HepG2 (cell line): ENCODE data around the gene MAP7D3. TPM values are rescaled to one million over a fixed set of nuclear protein-coding genes. Genes with fewer than 3 reads are reported as not detected.

Source experiments
- ATAC-seq: fragments of 200-7000 bp; cut with Tn5 transposase; 3 replicates; pipeline ENCODE4 v1.9.1; 2020; ENCODE audit warnings: mild to moderate bottlenecking, moderate library complexity
- BruUV-seq: library from RNA; stranded (reverse); fragments of 400-500 nt; replicated peaks from 2 replicates; lab custom pipeline; 2021; lab: Mats Ljungman, UMichigan
- CTCF ChIA-PET: fragments of 300-600 bp; formaldehyde crosslinking; extraction: SDS; loops from one replicate; lab custom pipeline; 2021; ENCODE audit warnings: low total read pairs, inconsistent platforms, low intra/inter-chr PET ratio; lab: Yijun Ruan, JAX
- POLR2A ChIA-PET: fragments of 350-600 bp; sonication (Branson Sonifier 250); formaldehyde crosslinking; loops from one replicate; lab custom pipeline; 2020; ENCODE audit warnings: antibody characterized with exemption, inconsistent platforms; lab: Yijun Ruan, JAX
- DNase-seq: peaks from one replicate; pipeline ENCODE4 v3.0.0-alpha.2; 2015; ENCODE audit warnings: low spot score
- FAIRE-seq: peaks from 3 replicates; lab custom pipeline; 2011; peaks lifted over from hg19 to GRCh38; lab: Jason Lieb, UNC
- H2AFZ ChIP-seq: one replicate; pipeline ENCODE4 v1.6.1; 2011; ENCODE audit warnings: low read length, inconsistent platforms
- H3K27ac ChIP-seq: fragments of 300-600 bp; 3 replicates; pipeline ENCODE4 v1.8.0; 2011; ENCODE audit warnings: mixed run types, mild to moderate bottlenecking, mixed read lengths, low read length, inconsistent platforms; ENCODE audit not compliant: insufficient read depth; ENCODE audit errors: extremely low read length
- H3K27me3 ChIP-seq, 2 experiments: fragments of 200-600 bp in 1 of 2; 2 replicates in 1 of 2; 3 replicates in 1 of 2; pipeline versions ENCODE4 v1.6.0 to v1.8.0; 2011; ENCODE audit warnings: low read length in 2 of 2, mild to moderate bottlenecking in 2 of 2, moderate library complexity in 2 of 2, inconsistent platforms in 1 of 2; ENCODE audit not compliant: insufficient read depth in 2 of 2, control insufficient read depth in 1 of 2
- H3K36me3 ChIP-seq, 2 experiments: fragments of 200-600 bp in 1 of 2; replicated peaks in 1 of 2; 2 replicates in 1 of 2; 3 replicates in 1 of 2; pipeline versions ENCODE4 v1.5.1 to v1.8.0; 2011; ENCODE audit warnings: low read length in 2 of 2, inconsistent platforms in 1 of 2; ENCODE audit not compliant: insufficient read depth in 2 of 2, control insufficient read depth in 1 of 2
- H3K4me1 ChIP-seq: 2 replicates; pipeline ENCODE4 v1.5.1; 2012; ENCODE audit warnings: low read length, inconsistent platforms; ENCODE audit not compliant: insufficient read depth
- H3K4me2 ChIP-seq: 2 replicates; pipeline ENCODE4 v1.6.0; 2011; ENCODE audit warnings: low read depth, low read length, inconsistent platforms
- H3K4me3 ChIP-seq, 3 experiments: fragments of 200-600 bp in 1 of 3; sonication (generic), shearing (Covaris generic) in 1 of 3; replicated peaks in 1 of 3; 2 replicates each; pipeline ENCODE4 v1.5.1; 2011 to 2016; ENCODE audit warnings: low read length in 3 of 3, inconsistent platforms in 2 of 3, low read depth in 2 of 3, mild to moderate bottlenecking in 2 of 3, control low read depth in 1 of 3, mixed read lengths in 1 of 3; ENCODE audit not compliant: insufficient read depth in 1 of 3
- H3K79me2 ChIP-seq: one replicate; pipeline ENCODE4 v1.6.1; 2011; ENCODE audit warnings: low read length, inconsistent platforms; ENCODE audit not compliant: insufficient read depth
- H3K9ac ChIP-seq: 2 replicates; pipeline ENCODE4 v1.6.0; 2011; ENCODE audit warnings: mild to moderate bottlenecking, low read depth, low read length, inconsistent platforms; ENCODE audit not compliant: insufficient read depth
- H3K9me3 ChIP-seq: 2 replicates; pipeline ENCODE4 v1.5.1; 2012; ENCODE audit warnings: mild to moderate bottlenecking, low read length
- H4K20me1 ChIP-seq: 2 replicates; pipeline ENCODE4 v1.6.0; 2011; ENCODE audit warnings: inconsistent platforms, mild to moderate bottlenecking, low read length, moderate library complexity; ENCODE audit not compliant: insufficient read depth
- CHD2 ChIP-seq: IDR thresholded peaks from 2 replicates; pipeline ENCODE4 v1.6.1; 2011; ENCODE audit warnings: low read depth, low read length, improper control_type of control experiment
- DMAP1 ChIP-seq: IDR thresholded peaks from 2 replicates; pipeline ENCODE4 v1.6.1; 2016
- FOXA3 ChIP-seq: IDR thresholded peaks from 2 replicates; pipeline ENCODE4 v1.6.1; 2016; ENCODE audit warnings: missing genetic modification reagents, missing compliant biosample characterization
- GATAD2A ChIP-seq: IDR thresholded peaks from 2 replicates; pipeline ENCODE4 v1.6.1; 2016
- GLI4 ChIP-seq: sonication (generic); formaldehyde crosslinking; IDR thresholded peaks from 2 replicates; pipeline ENCODE4 v1.5.1; 2020; ENCODE audit warnings: missing genetic modification reagents, mild to moderate bottlenecking, moderate library complexity, borderline replicate concordance
- GMEB2 ChIP-seq: IDR thresholded peaks from 2 replicates; pipeline ENCODE4 v1.6.1; 2016; ENCODE audit warnings: missing biosample characterization, missing genetic modification reagents, low read depth
- KLF12 ChIP-seq: sonication (generic); formaldehyde crosslinking; IDR thresholded peaks from 2 replicates; pipeline ENCODE4 v1.4.0; 2020; ENCODE audit warnings: missing genetic modification reagents, borderline replicate concordance
- PAX8 ChIP-seq: sonication (generic); formaldehyde crosslinking; IDR thresholded peaks from 2 replicates; pipeline ENCODE4 v1.8.0; 2022; ENCODE audit warnings: mild to moderate bottlenecking, missing genetic modification reagents, borderline replicate concordance
- RNF219 ChIP-seq: sonication (generic); formaldehyde crosslinking; IDR thresholded peaks from 2 replicates; pipeline ENCODE4 v1.5.0; 2020; ENCODE audit warnings: mild to moderate bottlenecking, missing genetic modification reagents
- ZNF136 ChIP-seq: sonication (generic); formaldehyde crosslinking; IDR thresholded peaks from 2 replicates; pipeline ENCODE4 v1.8.1; 2022; ENCODE audit warnings: low read depth, mild to moderate bottlenecking, moderate library complexity, missing genetic modification reagents
- ZNF512 ChIP-seq: sonication (generic); formaldehyde crosslinking; IDR thresholded peaks from 2 replicates; pipeline ENCODE4 v1.4.0; 2020; ENCODE audit warnings: mild to moderate bottlenecking, missing genetic modification reagents
- ZNF703 ChIP-seq: sonication (generic); formaldehyde crosslinking; IDR thresholded peaks from 2 replicates; pipeline ENCODE4 v1.5.1; 2020; ENCODE audit warnings: missing genetic modification reagents, mild to moderate bottlenecking, moderate library complexity, borderline replicate concordance
- WGBS: methylation state at CpG from one replicate; pipeline ENCODE4 v1.1.6; 2017; ENCODE audit warnings: low lambda C conversion rate; 5-methylcytosine and 5-hydroxymethylcytosine counted together
- in situ Hi-C: cut with HindIII; loops from 2 replicates; pipeline ENCODE4 v1.10.0; 2017; ENCODE audit warnings: low pct_unique_long_range_greater_than_20kb; ENCODE audit not compliant: extremely low pct_ligation_motif_present
- intact Hi-C: fragments of 100-400 bp; cut with micrococcal nuclease; formaldehyde crosslinking; loops from one replicate; pipeline ENCODE4 v1.10.0; 2022; ENCODE audit not compliant: unreplicated experiment
- polyA plus RNA-seq, 8 experiments: library from polyadenylated mRNA; depleted of rRNA in 3 of 8; stranded (reverse) in 7 of 8; unstranded in 1 of 8; fragments of >200 nt; fragmentation: Illumina TruSeq in 4 of 8; extraction: Trizol in 4 of 8; gene quantifications; 2 replicates each; pipeline versions ENCODE4 v1.2.1 to v1.2.3, GENCODE V29; 2011 to 2016; ENCODE audit warnings: low read depth in 4 of 8, missing spikeins in 1 of 8, mixed read lengths in 1 of 8; ENCODE audit not compliant: insufficient read depth in 1 of 8
- total RNA-seq, 5 experiments: library from RNA; depleted of rRNA; stranded (reverse); fragments of >200 nt; fragmentation: Illumina TruSeq; extraction: Trizol; gene quantifications; 2 replicates each; pipeline ENCODE4 v1.2.3, GENCODE V29; 2016; ENCODE audit warnings: low read depth in 1 of 5

Gene MAP7D3
- total and polyA plus RNA-seq, 2 of the 13 experiments (the other 11 are each of a cell fraction or from before 2014, with no cell fraction given), result not detected

- Histone ChIP-seq H2AFZ (no peak overlapping the region), H3K27ac (no peak overlapping the region), H3K9me3 (no peaks in the 10 kb centered on the region), H3K27me3 (no peaks in the 10 kb centered on the region; a peak in 1 of 5 replicates), H3K4me1 (no peaks in the 10 kb centered on the region), H3K79me2 (no peaks in the 10 kb centered on the region), H4K20me1 (no peaks in the 10 kb centered on the region), H3K36me3 (no peaks in the 10 kb centered on the region), H3K9ac (no peak overlapping the region), H3K4me3 (no peak overlapping the region), H3K4me2 (no peak overlapping the region)
- in situ Hi-C loops, result no loop called here
- ATAC-seq (no peak), FAIRE-seq (no peak), DNase-seq (no peak)
- intact Hi-C loops, result no loop called here
- 42% methylated on average over 5 of the region's 5 CpGs for WGBS
- no TSS peak for BruUV-seq
- POLR2A ChIA-PET, result no interaction called here
- CTCF ChIA-PET, result no interaction called here
- no peak for TF ChIP-seq ZNF136 (CRISPR knock-in tag)
Observed at GRCh38 chrX:136210806-136211205, 40.4 kb downstream of the MAP7D3 start.

- no peaks in the 10 kb centered on the region for H3K36me3 ChIP-seq
- no TSS peak for BruUV-seq
- no peaks in the 10 kb centered on the region; a peak in 1 of 5 replicates for H3K27me3 ChIP-seq
- POLR2A ChIA-PET, result no interaction called here
- ATAC-seq, result no peak
- CTCF ChIA-PET, result interaction anchor here (1.9 kb wide), 1 partner anchor 181 kb away, joined by 12 read pairs; no protein-coding TSS in a partner anchor
- no peak for FAIRE-seq
- H3K9me3 ChIP-seq, result no peaks in the 10 kb centered on the region
- 23% methylated on average over 4 of the region's 7 CpGs for WGBS
- TF ChIP-seq GMEB2 (CRISPR knock-in tag), result no peak
- TF ChIP-seq KLF12 (CRISPR knock-in tag), result no peak
- TF ChIP-seq DMAP1 (CRISPR knock-in tag), result no peak
- no peak for TF ChIP-seq FOXA3 (CRISPR knock-in tag)
- TF ChIP-seq GLI4 (CRISPR knock-in tag), result no peak
- TF ChIP-seq CHD2, result no peak
- no peak for TF ChIP-seq RNF219 (CRISPR knock-in tag)
- TF ChIP-seq PAX8, result no peak
- TF ChIP-seq GATAD2A (CRISPR knock-in tag), result no peak
- no peak for TF ChIP-seq ZNF703 (CRISPR knock-in tag)
- no peak for TF ChIP-seq ZNF512
- in situ Hi-C loops, result no loop called here
- H3K4me1 ChIP-seq, result no peaks in the 10 kb centered on the region
- no peak for DNase-seq
- no peak overlapping the region for H3K4me3 ChIP-seq
- no peaks in the 10 kb centered on the region for H4K20me1 ChIP-seq
- no peak overlapping the region for H2AFZ ChIP-seq
- no peak overlapping the region for H3K27ac ChIP-seq
- H3K79me2 ChIP-seq, result no peaks in the 10 kb centered on the region
- H3K4me2 ChIP-seq, result no peak overlapping the region
- intact Hi-C loops, result no loop called here
- H3K9ac ChIP-seq, result no peak overlapping the region
Observed at GRCh38 chrX:136210243-136210642, 41.0 kb downstream of the MAP7D3 start.
